ENCODE data around the gene SPRED2.

Gene SPRED2

DNA sequence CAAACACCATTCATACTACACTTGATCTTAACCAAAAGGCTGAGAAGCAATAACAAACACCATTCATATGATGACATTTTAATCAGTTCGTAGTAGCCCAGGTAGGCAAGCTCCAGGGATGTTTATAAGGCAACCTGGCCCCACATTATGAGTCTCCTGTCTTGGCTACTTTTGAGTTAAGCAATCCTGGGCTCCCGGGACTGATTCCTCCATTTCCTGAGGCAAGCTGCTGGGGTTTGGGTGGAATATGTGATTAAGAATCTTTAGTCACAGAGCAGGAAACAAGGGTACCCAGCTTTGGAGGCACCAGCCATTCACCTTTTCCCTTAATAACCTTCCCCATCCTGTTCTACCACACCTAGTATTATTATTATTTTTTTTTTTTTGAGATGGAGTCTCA lies 24.5 kb upstream of the SPRED2 start:
- ATAC-seq (ENCODE audit: insufficient read depth, low read depth) = no peak

DNA sequence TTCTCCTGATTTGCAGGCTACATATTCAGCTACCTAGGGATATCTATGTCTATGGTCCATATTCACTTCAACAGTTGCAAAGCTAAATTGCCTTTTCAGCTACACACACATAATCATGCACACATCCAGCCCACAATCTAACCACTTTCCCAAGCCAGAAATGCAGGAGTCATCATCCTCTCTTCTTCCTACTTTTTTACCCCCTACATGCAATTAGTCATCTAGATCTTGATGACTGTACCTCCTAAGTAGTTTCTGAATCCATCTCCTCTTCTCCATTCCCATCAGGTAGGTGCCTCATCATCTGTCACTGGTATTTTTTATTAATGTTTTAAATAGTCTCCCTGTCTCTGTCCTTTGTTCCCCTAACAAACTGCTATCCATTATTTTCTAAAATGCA lies 23.7 kb upstream of the SPRED2 start:
- Histone ChIP-seq H3K4me1 (ENCODE audit: insufficient read depth, low read length) (no peaks in the 10 kb centered on the region), H3K27ac (ENCODE audit: low read length) (no peak overlapping the region)
- no peak for DNase-seq

More for the DNA sequence above, 24.5 kb upstream of the SPRED2 start:
- Histone ChIP-seq H3K4me2 (ENCODE audit: insufficient read depth, low read length) (no peak overlapping the region), H3K79me2 (ENCODE audit: insufficient read depth, low read length) (no peaks in the 10 kb centered on the region), H4K20me1 (ENCODE audit: insufficient read depth, low read length) (no peaks in the 10 kb centered on the region), H3K9ac (ENCODE audit: low read depth, low read length) (no peak overlapping the region), H3K4me3 (ENCODE audit: low read depth in 1 of 2, low read length in 2 of 2) (no peak overlapping the region), H3K36me3 (ENCODE audit: insufficient read depth, low read length) (no peaks in the 10 kb centered on the region), H3K4me1 (ENCODE audit: insufficient read depth, low read length) (no peaks in the 10 kb centered on the region), H2AFZ (ENCODE audit: low read depth, low read length) (no peak overlapping the region), H3K27ac (ENCODE audit: low read length) (no peak overlapping the region), H3K9me3 (ENCODE audit: insufficient read depth, low read length, severe bottlenecking) (no peaks in the 10 kb centered on the region), H3K27me3 (ENCODE audit: insufficient read depth, low read length, poor library complexity) (peaks cover 10% of the 10 kb centered on the region)
- TF ChIP-seq, protein P1, sequence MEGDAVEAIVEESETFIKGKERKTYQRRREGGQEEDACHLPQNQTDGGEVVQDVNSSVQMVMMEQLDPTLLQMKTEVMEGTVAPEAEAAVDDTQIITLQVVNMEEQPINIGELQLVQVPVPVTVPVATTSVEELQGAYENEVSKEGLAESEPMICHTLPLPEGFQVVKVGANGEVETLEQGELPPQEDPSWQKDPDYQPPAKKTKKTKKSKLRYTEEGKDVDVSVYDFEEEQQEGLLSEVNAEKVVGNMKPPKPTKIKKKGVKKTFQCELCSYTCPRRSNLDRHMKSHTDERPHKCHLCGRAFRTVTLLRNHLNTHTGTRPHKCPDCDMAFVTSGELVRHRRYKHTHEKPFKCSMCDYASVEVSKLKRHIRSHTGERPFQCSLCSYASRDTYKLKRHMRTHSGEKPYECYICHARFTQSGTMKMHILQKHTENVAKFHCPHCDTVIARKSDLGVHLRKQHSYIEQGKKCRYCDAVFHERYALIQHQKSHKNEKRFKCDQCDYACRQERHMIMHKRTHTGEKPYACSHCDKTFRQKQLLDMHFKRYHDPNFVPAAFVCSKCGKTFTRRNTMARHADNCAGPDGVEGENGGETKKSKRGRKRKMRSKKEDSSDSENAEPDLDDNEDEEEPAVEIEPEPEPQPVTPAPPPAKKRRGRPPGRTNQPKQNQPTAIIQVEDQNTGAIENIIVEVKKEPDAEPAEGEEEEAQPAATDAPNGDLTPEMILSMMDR (IDR thresholded peaks at IDR 0.05; ENCODE audit: borderline replicate concordance, extremely low read depth, low read length, poor library complexity, severe bottlenecking) = no peak
- TF ChIP-seq EZH2 (IDR thresholded peaks at IDR 0.05; ENCODE audit: borderline replicate concordance, low read depth, low read length, severe bottlenecking) = no peak
- DNase-seq = no peak

DNA sequence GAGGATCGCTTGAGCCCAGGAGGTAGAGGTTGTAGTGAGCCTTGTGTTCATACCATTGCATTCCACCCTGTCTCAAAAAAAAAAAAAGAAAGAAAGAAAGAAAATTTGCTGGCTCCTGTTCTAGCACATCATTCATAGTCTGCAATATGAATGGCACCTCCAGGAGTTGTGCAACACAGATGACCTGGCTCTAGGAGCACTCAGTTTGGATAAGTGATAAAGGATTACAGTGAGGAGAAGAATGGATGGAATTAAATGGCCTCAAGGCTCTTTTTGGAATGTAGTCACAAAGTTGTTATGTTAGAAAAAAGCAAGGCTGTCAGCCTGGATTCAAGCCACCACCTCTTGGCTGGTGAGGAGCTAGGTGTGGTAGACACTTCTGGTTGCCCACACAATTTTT lies 21.5 kb upstream of the SPRED2 start:
- no peaks in the 10 kb centered on the region for H4K20me1 ChIP-seq (ENCODE audit: insufficient read depth, low read length)
- H3K27me3 ChIP-seq (ENCODE audit: insufficient read depth, low read length, poor library complexity) = peaks cover 10% of the 10 kb centered on the region
- no peak overlapping the region for H3K4me2 ChIP-seq (ENCODE audit: insufficient read depth, low read length)
- no peak for DNase-seq
- no peaks in the 10 kb centered on the region for H3K79me2 ChIP-seq (ENCODE audit: insufficient read depth, low read length)
- TF ChIP-seq, protein P1 (IDR thresholded peaks at IDR 0.05; ENCODE audit: borderline replicate concordance, extremely low read depth, low read length, poor library complexity, severe bottlenecking) = no peak
- no peak for TF ChIP-seq EZH2 (IDR thresholded peaks at IDR 0.05; ENCODE audit: borderline replicate concordance, low read depth, low read length, severe bottlenecking)
- no peak overlapping the region for H3K27ac ChIP-seq (ENCODE audit: low read length)
- no peaks in the 10 kb centered on the region for H3K4me1 ChIP-seq (ENCODE audit: insufficient read depth, low read length)
- no peak for ATAC-seq (ENCODE audit: insufficient read depth, low read depth)
- H3K36me3 ChIP-seq (ENCODE audit: insufficient read depth, low read length) = no peaks in the 10 kb centered on the region
- H3K4me3 ChIP-seq (ENCODE audit: low read depth in 1 of 2, low read length in 2 of 2) = no peak overlapping the region
- H3K9me3 ChIP-seq (ENCODE audit: insufficient read depth, low read length, severe bottlenecking) = no peaks in the 10 kb centered on the region
- no peak overlapping the region for H3K9ac ChIP-seq (ENCODE audit: low read depth, low read length)
- no peak overlapping the region for H2AFZ ChIP-seq (ENCODE audit: low read depth, low read length)

More for the DNA sequence above, 23.7 kb upstream of the SPRED2 start:
- TF ChIP-seq EZH2 (IDR thresholded peaks at IDR 0.05; ENCODE audit: borderline replicate concordance, low read depth, low read length, severe bottlenecking) = no peak
- TF ChIP-seq, protein P1 (IDR thresholded peaks at IDR 0.05; ENCODE audit: borderline replicate concordance, extremely low read depth, low read length, poor library complexity, severe bottlenecking) = no peak
- Histone ChIP-seq H3K9ac (ENCODE audit: low read depth, low read length) (no peak overlapping the region), H3K36me3 (ENCODE audit: insufficient read depth, low read length) (no peaks in the 10 kb centered on the region), H4K20me1 (ENCODE audit: insufficient read depth, low read length) (no peaks in the 10 kb centered on the region), H3K9me3 (ENCODE audit: insufficient read depth, low read length, severe bottlenecking) (no peaks in the 10 kb centered on the region), H3K79me2 (ENCODE audit: insufficient read depth, low read length) (no peaks in the 10 kb centered on the region), H3K27me3 (ENCODE audit: insufficient read depth, low read length, poor library complexity) (peaks cover 10% of the 10 kb centered on the region), H2AFZ (ENCODE audit: low read depth, low read length) (no peak overlapping the region), H3K4me2 (ENCODE audit: insufficient read depth, low read length) (no peak overlapping the region), H3K4me3 (ENCODE audit: low read depth in 1 of 2, low read length in 2 of 2) (no peak overlapping the region)
- no peak for ATAC-seq (ENCODE audit: insufficient read depth, low read depth)

Data from DND-41 (cell line).